HepG2 (cell line): ENCODE measurements around the gene STIM1. TPM values are rescaled to one million over a fixed set of nuclear protein-coding genes. Genes with fewer than 3 reads are reported as not detected.

Source experiments
- ARID4A ChIP-seq: sonication (generic); formaldehyde crosslinking; IDR thresholded peaks from 2 replicates; pipeline ENCODE4 v1.5.0; 2020; ENCODE audit warnings: mild to moderate bottlenecking, missing genetic modification reagents, borderline replicate concordance
- CCAR2 ChIP-seq: fragments of 200-400 bp; formaldehyde crosslinking; optimal IDR thresholded peaks from 2 replicates; pipeline ENCODE3; 2018; ENCODE audit warnings: low read depth, mild to moderate bottlenecking, low read length, moderate library complexity
- FOSL2 ChIP-seq: sonication (generic); formaldehyde crosslinking; IDR thresholded peaks from 2 replicates; pipeline ENCODE4 v1.4.0; 2020; ENCODE audit warnings: missing genetic modification reagents
- HMGXB3 ChIP-seq: sonication (generic); formaldehyde crosslinking; IDR thresholded peaks from 2 replicates; pipeline ENCODE4 v1.4.0; 2020; ENCODE audit warnings: missing genetic modification reagents, borderline replicate concordance
- HNF4A ChIP-seq: sonication (generic); formaldehyde crosslinking; IDR thresholded peaks from 2 replicates; pipeline ENCODE4 v1.4.0; 2020; ENCODE audit warnings: missing genetic modification reagents
- NFKBIZ ChIP-seq: IDR thresholded peaks from 2 replicates; pipeline ENCODE4 v1.6.1; 2018; ENCODE audit warnings: missing genetic modification reagents, missing compliant biosample characterization
- RXRA ChIP-seq: sonication (generic); formaldehyde crosslinking; IDR thresholded peaks from 2 replicates; pipeline ENCODE4 v1.5.1; 2020; ENCODE audit warnings: missing genetic modification reagents
- ZNF597 ChIP-seq: sonication (generic); formaldehyde crosslinking; IDR thresholded peaks from 2 replicates; pipeline ENCODE4 v1.5.0; 2020; ENCODE audit warnings: missing genetic modification reagents
- polyA plus RNA-seq, 8 experiments: library from polyadenylated mRNA; depleted of rRNA in 3 of 8; stranded (reverse) in 7 of 8; unstranded in 1 of 8; fragments of >200 nt; fragmentation: Illumina TruSeq in 4 of 8; extraction: Trizol in 4 of 8; gene quantifications; 2 replicates each; pipeline versions ENCODE4 v1.2.1 to v1.2.3, GENCODE V29; 2011 to 2016; ENCODE audit warnings: low read depth in 4 of 8, missing spikeins in 1 of 8, mixed read lengths in 1 of 8; ENCODE audit not compliant: insufficient read depth in 1 of 8
- total RNA-seq, 5 experiments: library from RNA; depleted of rRNA; stranded (reverse); fragments of >200 nt; fragmentation: Illumina TruSeq; extraction: Trizol; gene quantifications; 2 replicates each; pipeline ENCODE4 v1.2.3, GENCODE V29; 2016; ENCODE audit warnings: low read depth in 1 of 5
- TF ChIP-seq, protein P1 (sequence below): sonication (generic); formaldehyde crosslinking; IDR thresholded peaks from 2 replicates; pipeline ENCODE4 v1.5.1; 2020; ENCODE audit warnings: missing genetic modification reagents, mild to moderate bottlenecking, borderline replicate concordance
- TF ChIP-seq, protein P2 (sequence below): IDR thresholded peaks from 2 replicates; pipeline ENCODE4 v1.6.1; 2016
- TF ChIP-seq, protein P3 (sequence below): sonication (generic); formaldehyde crosslinking; IDR thresholded peaks from 2 replicates; pipeline ENCODE4 v1.4.0; 2020; ENCODE audit warnings: missing genetic modification reagents, mild to moderate bottlenecking, borderline replicate concordance

The STIM1 gene
- total and polyA plus RNA-seq, 2 of the 13 experiments (the other 11 are each of a cell fraction or from before 2014, with no cell fraction given): 19.2 to 28.5 TPM

DNA sequence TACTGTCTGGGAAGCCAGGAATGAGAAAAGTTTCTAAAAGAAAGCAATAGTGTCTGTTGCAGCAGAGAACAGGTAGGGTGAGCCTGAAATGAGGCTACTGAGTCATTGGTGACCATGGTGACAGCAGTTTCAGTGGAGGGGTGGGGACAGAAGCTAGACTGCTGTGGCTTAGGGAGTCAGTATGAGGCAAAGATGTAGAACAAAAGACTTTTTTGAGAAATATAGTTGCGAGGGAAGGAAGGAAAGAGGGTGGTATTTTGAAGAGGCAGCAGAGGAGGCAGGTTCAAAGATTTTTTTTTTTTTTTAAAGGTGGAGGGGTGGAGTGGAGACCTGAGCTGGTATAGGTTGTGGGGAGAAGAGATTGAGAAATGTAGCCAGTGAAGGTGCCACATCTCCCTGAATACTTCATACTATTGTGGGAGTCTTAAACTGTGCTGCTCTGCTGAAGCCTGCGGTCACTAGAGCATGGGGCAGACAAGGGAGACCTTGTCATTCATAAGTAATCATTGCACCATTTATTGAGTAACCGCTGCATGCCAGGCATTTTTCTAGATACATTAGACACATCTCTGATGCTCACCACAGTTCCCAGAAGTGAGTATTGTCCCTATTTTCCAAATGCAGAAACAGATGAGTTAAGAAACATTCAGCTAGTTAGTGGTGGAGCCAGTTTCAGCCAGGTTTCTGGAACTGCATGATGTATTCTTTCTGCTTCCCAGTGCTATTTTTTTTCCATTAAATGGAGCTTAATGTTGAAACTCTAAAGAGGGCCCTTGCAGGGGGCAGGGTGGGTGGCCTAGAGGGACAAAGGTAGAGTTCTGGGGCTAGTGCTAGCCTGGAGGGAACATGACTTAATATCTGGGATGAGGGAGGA lies 49.9 kb downstream of the STIM1 start (continued):
- TF ChIP-seq, protein P1, sequence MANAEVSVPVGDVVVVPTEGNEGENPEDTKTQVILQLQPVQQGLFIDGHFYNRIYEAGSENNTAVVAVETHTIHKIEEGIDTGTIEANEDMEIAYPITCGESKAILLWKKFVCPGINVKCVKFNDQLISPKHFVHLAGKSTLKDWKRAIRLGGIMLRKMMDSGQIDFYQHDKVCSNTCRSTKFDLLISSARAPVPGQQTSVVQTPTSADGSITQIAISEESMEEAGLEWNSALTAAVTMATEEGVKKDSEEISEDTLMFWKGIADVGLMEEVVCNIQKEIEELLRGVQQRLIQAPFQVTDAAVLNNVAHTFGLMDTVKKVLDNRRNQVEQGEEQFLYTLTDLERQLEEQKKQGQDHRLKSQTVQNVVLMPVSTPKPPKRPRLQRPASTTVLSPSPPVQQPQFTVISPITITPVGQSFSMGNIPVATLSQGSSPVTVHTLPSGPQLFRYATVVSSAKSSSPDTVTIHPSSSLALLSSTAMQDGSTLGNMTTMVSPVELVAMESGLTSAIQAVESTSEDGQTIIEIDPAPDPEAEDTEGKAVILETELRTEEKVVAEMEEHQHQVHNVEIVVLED (CRISPR knock-in tag): no peak
- TF ChIP-seq ZNF597 (CRISPR knock-in tag): no peak
- peak; percentile 82 for TF ChIP-seq HNF4A
- peak; percentile 48; the same call in 1 of the 2 replicates for TF ChIP-seq ARID4A (CRISPR knock-in tag)
- TF ChIP-seq HMGXB3 (CRISPR knock-in tag): 0 out of 2 replicates have a peak, but pooled peaks have one; percentile 42
- peak; percentile 74; the same call in 1 of the 2 replicates for TF ChIP-seq RXRA (CRISPR knock-in tag)
- no peak for TF ChIP-seq CCAR2
- TF ChIP-seq, protein P2, sequence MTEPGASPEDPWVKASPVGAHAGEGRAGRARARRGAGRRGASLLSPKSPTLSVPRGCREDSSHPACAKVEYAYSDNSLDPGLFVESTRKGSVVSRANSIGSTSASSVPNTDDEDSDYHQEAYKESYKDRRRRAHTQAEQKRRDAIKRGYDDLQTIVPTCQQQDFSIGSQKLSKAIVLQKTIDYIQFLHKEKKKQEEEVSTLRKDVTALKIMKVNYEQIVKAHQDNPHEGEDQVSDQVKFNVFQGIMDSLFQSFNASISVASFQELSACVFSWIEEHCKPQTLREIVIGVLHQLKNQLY (CRISPR knock-in tag): peak; percentile 48; the same call in 1 of the 2 replicates
- TF ChIP-seq FOSL2 (CRISPR knock-in tag): peak; percentile 86
- TF ChIP-seq NFKBIZ (CRISPR knock-in tag): peak; percentile 89
- TF ChIP-seq, protein P3, sequence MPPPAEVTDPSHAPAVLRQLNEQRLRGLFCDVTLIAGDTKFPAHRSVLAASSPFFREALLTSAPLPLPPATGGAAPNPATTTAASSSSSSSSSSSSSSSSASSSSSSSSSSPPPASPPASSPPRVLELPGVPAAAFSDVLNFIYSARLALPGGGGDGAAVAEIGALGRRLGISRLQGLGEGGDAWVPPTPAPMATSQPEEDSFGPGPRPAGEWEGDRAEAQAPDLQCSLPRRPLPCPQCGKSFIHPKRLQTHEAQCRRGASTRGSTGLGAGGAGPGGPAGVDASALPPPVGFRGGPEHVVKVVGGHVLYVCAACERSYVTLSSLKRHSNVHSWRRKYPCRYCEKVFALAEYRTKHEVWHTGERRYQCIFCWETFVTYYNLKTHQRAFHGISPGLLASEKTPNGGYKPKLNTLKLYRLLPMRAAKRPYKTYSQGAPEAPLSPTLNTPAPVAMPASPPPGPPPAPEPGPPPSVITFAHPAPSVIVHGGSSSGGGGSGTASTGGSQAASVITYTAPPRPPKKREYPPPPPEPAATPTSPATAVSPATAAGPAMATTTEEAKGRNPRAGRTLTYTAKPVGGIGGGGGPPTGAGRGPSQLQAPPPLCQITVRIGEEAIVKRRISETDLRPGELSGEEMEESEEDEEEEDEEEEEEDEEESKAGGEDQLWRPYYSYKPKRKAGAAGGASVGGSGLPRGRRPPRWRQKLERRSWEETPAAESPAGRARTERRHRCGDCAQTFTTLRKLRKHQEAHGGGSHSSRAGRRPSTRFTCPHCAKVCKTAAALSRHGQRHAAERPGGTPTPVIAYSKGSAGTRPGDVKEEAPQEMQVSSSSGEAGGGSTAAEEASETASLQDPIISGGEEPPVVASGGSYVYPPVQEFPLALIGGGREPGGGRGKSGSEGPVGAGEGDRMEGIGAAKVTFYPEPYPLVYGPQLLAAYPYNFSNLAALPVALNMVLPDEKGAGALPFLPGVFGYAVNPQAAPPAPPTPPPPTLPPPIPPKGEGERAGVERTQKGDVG (CRISPR knock-in tag): no peak
